Measurements from ENCODE around the gene RAB3D. TPM values are rescaled to one million over a fixed set of nuclear protein-coding genes. Genes with fewer than 3 reads are reported as not detected.

The RAB3D gene
- total and polyA plus RNA-seq, 10 of the 15 experiments (the other 5 are each of a cell fraction or from before 2014, with no cell fraction given), result 1.1 to 15.7 (median 6.2) TPM

DNA sequence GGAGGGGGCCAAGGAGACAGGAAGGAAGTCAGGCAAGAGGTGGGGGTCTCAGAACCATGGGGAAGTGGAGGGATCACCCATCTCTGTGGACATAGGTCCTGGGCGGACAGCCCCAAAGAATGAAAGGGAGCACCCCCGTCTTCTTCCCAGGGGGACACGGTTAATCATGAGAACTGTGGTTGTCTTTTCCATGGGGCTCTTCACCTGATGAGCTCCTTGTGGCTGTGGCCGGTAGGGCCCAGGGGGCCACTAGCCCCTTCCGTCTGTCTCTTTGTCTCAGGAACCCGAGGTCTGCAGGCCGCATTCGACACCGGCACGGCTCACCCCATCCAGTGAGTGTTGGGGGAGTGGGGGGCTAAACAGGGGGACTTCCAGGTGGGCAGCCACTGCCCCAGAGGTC lies 24.4 kb upstream of the RAB3D start:
- ChIA-PET SMC1A (ENCODE audit: uncharacterized antibody, unreplicated experiment) (no interaction called here), RAD21 (ENCODE audit: unreplicated experiment) (interaction anchor here (1.4 kb wide), 1 partner anchor 10 kb away, joined by 5 read pairs; the partner anchor contains the start of gene SWSAP1), CTCF (interaction anchor here (1.3 kb wide), 1 partner anchor 14 kb away, joined by 3 read pairs; no protein-coding TSS in a partner anchor), POLR2A (no interaction called here)
- no peak for TF ChIP-seq RAD21 (IDR thresholded peaks at IDR 0.05; ENCODE audit: insufficient read depth, low read depth, low read length)
- no peak for TF ChIP-seq YBX1 (IDR thresholded peaks at IDR 0.05)
- no peak for TF ChIP-seq JUND (IDR thresholded peaks at IDR 0.05; ENCODE audit: low read depth, low read length)
- no peak for TF ChIP-seq MTA3 (IDR thresholded peaks at IDR 0.05; ENCODE audit: borderline replicate concordance, low read length)
- TF ChIP-seq PRDM15 (CRISPR knock-in tag; IDR thresholded peaks at IDR 0.05), result no peak
- TF ChIP-seq HDGF (IDR thresholded peaks at IDR 0.05), result no peak
- H3K4me3 ChIP-seq, result no peak overlapping the region
- no peaks in the 10 kb centered on the region for H3K79me2 ChIP-seq (ENCODE audit: control insufficient read depth, insufficient read depth, low read length)
- DNase-seq (ENCODE audit: low read depth, low spot score) (no peak), ATAC-seq (no peak), FAIRE-seq (no peak)
- no peak overlapping the region for H3K9ac ChIP-seq (ENCODE audit: control insufficient read depth, insufficient read depth, low read length)
- no peaks in the 10 kb centered on the region for H3K9me3 ChIP-seq (replicated peaks; ENCODE audit: control insufficient read depth, insufficient read depth, low read length)
- H3K27me3 ChIP-seq (replicated peaks in 1 of 2; ENCODE audit: control insufficient read depth in 2 of 2, insufficient read depth in 2 of 2, low read length in 1 of 2), result no peaks in the 10 kb centered on the region
- H3K4me2 ChIP-seq (ENCODE audit: control insufficient read depth, insufficient read depth), result no peak overlapping the region
- in situ Hi-C loops (cut with MboI), result no loop called here
- H4K20me1 ChIP-seq (ENCODE audit: control insufficient read depth, insufficient read depth), result no peaks in the 10 kb centered on the region
- H3K4me1 ChIP-seq (ENCODE audit: control insufficient read depth, insufficient read depth, low read length), result no peaks in the 10 kb centered on the region
- BruUV-seq (replicated peaks), result no TSS peak
- no peak overlapping the region for H2AFZ ChIP-seq (ENCODE audit: control insufficient read depth, low read depth, low read length)
- 97% methylated on average over 10 of the region's 10 CpGs for WGBS (ENCODE audit: insufficient coverage, insufficient replicate concordance, low lambda C conversion rate, missing lambda C conversion rate)
- intact Hi-C loops (cut with micrococcal nuclease; ENCODE audit: unreplicated experiment), result no loop called here
- no peak overlapping the region for H3K27ac ChIP-seq (ENCODE audit: control insufficient read depth, insufficient read depth)
- no peaks in the 10 kb centered on the region for H3K36me3 ChIP-seq (ENCODE audit: control insufficient read depth in 2 of 2, insufficient read depth in 2 of 2, low read length in 1 of 2)

Measured in GM12878 (cell line).